ENCODE data around the gene MYL9.

Gene MYL9

DNA sequence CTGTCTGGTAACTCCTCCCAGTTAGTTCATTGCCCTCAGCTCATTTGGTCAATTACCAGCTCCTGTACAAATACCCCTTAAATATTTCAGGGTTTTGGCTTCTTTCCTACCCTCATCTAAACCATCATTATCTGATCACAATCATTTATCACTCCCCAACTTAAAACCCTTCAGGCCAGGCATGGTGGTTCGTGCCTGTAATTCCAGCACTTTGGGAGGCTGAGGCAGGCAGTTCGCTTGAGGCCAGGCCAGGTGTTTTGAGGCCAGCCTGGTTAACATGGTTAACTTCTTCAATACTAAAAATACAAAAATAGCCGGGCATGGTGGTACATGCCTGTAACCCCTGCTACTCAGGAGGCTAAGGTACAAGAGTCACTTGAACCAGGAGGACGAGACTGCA lies 41.5 kb downstream of the MYL9 start:
- DNase-seq (ENCODE audit: low spot score) = no peak

DNA sequence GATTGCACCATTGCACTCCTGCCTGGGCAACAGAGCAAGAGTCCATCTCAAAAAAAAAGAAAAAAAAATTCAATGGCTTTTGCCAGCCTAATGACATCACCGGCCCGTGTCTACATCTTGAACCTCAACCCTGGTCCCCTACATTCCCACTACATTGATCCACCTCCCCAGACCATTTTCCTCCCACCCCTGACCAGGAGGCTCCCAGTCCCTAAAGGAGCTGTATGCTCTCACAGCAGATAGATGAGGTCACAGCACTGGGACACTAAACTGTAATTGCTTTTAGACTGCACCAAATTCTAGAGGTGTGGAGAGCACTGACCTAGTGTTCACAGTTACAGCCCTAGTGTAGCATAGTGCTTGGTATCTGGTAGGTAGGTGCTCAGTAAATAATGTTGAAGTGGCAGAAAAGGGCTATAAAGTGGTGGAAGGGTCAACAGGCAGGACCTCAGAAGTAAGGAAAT lies 42.7 kb downstream of the MYL9 start:
- DNase-seq (ENCODE audit: low spot score) = no peak

DNA sequence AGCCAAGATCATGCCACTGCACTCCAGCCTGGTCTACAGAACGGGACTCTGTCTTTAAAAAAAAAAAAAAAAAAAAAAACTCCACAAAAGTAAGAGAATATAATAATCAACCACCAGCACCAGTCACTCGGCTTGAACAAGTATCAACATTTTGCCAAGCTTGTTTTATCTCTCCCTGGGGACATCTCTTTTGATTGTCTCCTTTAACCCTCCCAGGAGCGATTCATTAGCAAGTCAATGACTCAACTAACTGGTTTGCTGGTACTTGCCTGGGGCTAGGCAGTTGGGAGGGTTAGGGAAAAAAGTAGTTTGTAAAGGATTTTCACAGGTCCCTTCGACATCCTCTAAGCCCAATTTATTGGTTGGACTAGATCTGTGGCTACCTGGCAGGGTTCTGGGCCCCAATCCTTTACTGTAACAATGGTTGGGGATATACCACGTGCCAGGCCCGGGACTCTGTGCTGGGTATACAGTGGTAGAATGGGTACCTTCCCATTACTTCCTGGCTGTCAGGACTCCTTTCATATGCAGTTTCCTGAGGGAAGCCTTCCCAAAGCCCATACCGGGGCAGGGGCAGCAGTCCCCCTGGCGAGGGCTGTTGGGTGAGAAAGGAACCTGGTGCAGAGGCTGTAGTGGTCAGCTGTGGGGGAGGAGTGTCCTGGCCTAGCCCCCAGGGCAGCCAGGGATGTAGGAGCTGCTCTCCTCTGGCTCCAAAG lies 44.2 kb downstream of the MYL9 start:
- DNase-seq (ENCODE audit: low spot score) = no peak

DNA sequence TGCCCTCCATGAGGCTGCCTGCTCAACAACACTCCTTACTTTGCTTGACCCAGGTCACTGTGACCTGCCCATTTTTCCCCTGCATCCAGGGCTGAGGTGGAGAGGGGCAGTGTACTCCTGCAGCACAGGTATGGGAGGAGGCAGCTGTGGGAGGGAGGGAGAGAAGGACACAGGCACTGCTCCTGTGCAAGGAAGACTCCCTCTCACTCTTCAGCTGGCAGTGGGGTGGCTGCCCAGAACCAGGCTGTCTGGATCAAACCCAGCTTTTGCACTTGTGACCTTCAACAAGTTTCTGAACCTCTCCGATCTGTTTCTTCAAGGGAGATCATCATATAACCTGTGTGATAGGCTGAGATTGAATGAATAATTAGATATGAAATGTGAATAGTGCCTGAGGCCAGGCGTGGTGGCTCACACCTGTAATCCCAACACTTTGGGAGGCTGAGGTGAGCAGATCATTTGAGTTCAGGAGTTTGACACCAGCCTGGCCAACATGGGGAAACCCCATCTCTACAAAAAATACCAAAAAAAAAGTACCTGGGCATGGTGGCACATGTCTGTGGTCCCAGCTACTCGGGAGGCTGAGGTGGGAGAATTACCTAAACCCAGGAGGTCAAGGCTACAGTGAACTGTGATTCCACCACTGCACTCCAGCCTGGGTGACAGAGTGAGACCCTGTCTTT lies 46.2 kb downstream of the MYL9 start:
- DNase-seq (ENCODE audit: low spot score) = no peak

DNA sequence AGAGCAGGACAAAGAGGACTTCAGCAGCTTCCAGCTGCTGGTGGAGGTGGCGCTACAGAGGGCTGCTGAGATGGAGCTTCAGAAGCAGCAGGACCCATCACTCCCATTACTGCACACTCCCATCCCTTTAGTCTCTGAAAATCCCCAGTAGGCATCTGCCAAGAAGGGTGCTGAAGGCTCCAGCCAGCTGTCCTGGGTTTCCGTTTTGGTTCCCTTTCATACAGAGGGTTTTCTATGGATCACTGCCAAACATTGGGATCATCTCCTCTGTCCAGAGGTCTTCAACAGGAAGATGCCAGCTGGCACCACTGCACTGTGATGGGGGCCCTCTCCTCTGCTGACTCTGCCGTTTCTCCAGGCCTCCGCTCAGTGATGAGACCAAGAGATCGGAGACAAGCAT lies 50.0 kb downstream of the MYL9 start:
- no peak for DNase-seq (ENCODE audit: low spot score)

DNA sequence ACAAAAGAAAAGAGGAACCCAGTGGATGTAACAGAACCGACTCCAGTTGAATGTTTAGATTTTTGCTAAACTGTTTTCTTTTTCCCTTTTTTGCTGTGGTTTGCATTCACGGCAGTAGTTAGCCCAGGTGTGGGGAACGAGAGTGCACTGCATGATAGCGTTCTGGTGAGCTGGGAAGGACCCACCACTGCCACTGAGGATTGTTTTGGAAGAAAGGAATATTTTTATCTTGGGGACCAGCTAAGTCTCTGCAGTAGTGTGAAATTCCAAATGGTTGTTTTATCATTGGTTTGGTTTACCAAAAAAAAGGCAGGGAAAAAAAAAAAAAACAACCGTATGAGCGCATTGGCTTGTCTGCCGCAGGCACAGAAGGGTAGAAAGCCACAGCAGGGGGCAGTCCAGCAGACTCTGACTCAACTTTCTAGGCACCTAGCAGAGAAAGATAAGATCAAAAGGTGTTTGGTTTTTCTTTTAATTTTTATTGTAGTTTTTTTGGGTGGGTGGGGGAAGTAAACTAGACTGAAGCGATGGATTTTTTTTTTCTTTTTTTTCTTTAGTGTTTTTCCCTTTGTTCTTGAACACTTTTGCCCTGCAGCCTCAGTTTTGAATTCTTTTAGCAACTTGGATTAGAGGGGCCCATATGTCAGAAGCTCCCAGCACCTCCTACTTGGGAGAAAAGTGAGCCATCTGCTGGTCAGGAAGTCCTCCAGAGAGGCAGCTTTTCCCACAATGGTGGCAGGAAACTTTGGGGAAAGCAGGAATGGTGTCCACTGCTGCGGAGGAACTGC lies 50.7 kb downstream of the MYL9 start:
- no peak for DNase-seq (ENCODE audit: low spot score)

DNA sequence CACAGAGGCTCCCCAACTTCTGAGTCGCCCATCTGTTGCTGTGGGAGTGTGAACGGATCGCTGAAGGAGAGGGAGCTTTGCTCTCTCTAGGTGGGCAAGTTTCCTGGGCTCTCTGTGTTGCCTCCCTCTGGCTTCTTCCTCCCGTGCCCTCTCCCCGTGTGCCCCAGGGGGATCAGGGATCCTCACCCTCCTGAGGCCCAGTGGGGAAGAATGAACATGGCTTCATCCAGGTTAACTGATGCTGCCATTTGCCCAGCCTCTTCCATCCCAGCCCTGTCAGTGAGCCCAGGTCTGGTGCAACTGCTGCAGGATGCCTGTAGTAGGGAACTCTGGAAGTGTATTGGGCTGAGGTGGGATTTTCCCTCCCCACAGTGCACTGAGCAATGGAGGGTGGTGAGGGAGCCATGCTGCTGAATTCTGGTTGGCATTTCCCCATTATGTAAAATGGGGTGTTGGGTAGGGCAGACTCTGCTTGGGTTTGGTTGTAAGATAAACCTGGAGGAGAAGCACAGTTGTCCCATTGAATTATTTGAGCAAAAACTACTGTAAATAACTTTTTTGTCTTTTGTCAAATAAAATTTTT lies 52.1 kb downstream of the MYL9 start:
- DNase-seq (ENCODE audit: low spot score) = no peak

DNA sequence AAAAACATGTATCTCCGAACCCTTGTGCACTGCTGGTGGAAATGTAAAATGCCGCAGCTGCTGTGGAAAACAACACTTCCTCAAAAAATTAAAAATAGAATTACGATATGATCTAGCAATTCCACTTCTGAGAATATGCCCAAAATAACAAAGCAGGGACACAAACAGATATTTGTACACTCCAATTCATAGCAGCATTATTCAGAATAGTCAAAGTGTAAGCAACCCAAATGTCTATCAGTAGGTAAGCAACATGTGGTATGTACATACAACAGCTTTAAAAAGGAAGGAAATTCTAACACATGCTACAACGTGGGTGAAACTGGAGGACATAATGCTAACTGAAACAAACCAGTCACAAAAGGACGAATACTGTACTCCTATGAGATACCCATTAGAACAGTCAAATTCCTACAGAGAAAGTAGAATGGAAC lies 58.6 kb downstream of the MYL9 start:
- no peak for DNase-seq (ENCODE audit: low spot score)

Measured in putamen (tissue), 1 donor.